Daoy (cell line): ENCODE measurements around the gene FREY1. TPM values are rescaled to one million over a fixed set of nuclear protein-coding genes. Genes with fewer than 3 reads are reported as not detected.

Experiments used
- DNase-seq: peaks from one replicate; pipeline ENCODE4 v3.0.0-alpha.2; 2015; ENCODE audit warnings: low read depth
- total RNA-seq: library from RNA; depleted of rRNA; stranded (reverse); fragments of >200 nt; shearing (Covaris generic); gene quantifications from 2 replicates; pipeline ENCODE4 v1.2.3, GENCODE V29; 2014; rRNA removed

The FREY1 gene, protein sequence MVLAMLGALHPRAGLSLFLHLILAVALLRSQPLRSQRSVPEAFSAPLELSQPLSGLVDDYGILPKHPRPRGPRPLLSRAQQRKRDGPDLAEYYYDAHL
- 0.23 and 0.39 TPM in 2 replicates for total RNA-seq

DNA sequence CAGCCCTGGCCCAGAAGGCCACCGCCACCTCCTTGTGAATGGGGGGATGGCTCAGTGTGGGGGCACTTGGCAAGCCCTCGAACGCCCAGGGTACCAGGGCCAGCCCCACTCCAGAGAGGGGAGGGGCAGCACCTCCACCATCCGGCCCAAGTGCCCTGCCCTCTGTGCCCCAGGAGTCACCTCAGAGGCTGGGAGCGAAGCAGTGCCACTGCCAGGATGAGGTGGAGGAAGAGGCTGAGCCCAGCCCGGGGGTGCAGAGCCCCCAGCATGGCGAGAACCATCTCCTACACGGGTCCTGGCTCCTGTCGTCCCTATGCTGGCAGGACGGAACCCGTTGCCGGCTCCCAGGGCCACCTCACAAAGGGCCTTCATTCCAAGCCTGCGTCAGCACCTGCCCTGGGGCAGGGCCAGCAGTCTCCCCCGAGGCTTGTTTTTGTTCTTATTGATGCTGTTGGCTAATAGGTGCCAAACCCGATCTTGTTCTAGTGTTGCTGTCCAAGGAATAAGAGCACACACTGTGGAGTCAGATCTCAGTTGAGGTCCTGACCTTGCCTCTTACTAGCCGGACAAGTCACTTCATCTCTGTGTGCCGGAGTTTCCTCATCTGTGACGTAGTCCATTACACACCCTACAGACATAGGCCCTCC is at the start of gene FREY1:
Gene FREY1, minus strand, starts transcription at position 307 of the 647 bp plus-strand sequence. Its CDS starts 26 bp downstream, at position 281.
- no peak for DNase-seq

DNA sequence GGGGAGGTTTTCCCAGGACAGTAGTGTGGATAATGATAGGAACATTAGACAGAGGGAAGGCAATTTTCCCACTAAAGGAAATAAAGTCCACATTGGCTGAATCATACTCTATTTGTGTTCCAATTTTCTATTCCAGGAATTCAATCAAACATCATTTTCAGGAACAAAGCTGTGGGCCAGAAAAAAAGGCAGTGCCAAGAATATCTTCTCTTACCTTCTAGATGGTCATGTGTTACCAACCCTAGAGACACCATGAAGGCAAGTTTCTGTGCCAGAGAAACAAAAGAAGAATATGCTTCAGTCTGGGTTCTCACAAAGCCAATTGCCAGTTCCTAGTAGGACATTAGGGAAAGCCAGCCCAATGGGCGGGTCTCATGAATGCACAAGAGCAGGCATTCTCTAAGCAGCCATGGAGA is 42.9 kb upstream of the FREY1 start:
- DNase-seq: no peak

DNA sequence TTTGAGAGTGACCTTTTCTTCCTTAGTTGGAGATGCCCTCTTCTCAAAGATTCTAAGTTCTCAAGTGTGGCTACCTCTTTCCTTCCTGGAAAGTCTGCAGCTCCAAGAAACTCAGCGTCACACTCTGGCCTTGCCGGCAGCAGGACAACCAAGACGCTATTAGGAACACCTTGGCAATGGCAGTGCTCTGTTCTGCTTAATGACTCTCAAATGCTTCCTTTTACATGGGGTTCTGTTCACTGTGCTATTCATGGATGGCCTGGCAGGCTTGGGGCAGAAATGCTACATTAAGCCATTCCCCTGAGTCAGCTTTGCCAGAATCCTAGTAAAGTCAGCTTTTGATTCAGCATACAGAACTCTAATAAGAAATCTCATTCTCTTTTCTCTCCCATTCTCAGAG is 41.3 kb upstream of the FREY1 start:
- no peak for DNase-seq

DNA sequence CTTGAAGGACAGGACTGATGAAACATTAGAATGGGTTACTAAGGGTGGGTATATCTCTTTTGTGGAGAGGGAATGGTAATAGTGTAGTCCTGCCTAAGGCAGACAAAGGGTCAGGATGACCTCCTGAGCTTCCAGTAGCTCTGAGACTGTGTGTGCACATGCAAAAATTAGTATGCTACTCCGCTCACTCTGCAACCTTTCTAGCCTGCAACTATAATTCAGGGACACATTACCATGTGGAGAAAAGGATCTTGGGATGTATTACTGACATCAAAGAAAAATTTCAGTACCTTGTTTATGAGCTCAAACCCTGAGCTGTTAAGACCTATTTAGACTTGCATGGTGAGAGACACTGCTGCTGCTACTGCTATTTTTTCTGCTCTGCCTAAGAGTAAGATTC is 40.8 kb upstream of the FREY1 start:
- no peak for DNase-seq

DNA sequence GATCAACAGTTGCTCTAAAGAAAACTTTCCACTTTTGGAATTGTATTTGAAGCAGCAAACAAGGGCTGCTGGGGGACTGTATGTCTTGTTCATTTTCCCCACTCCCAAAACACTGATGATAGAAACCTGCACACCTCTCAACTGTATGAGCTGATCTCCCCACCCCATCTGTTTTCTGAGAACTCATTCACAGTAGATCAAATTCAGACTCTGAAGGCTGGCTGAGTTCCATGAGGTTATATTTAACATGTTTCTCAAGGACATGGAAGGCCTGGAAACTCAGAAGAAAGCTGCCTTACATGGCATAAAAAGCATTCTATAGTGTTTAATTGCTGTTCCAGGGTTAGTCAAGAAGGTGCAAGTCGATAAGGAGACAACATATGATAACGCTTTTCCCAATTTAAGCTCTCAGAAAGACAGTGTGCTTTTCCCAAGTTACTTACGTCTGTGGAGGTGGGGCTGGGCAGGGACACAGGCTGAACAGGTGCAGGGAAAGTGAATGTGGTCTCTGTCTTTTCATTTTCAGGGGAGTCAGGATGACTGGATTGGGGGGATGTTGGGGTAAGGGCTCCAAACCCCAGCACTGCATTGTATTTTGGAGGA is 38.4 kb upstream of the FREY1 start:
- no peak for DNase-seq

DNA sequence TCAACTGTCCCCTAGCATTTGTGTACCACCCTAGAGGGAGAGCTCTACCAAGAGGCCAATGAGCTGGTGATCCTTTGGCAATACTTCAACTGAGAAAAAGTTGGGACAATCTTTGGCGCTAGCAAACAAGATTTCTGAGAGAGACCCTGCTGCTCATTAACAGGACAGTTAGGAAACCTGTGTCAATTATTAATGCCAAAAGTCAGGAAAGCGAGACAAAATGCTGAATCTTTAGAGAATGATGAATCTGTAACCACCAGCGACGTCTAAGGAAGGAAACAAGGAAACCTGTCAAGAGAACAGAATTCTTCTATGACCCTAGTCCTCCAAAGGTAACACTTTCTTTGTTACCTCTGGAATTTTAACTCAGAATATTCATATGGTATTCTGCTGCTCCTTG is 35.3 kb upstream of the FREY1 start:
- DNase-seq: no peak

DNA sequence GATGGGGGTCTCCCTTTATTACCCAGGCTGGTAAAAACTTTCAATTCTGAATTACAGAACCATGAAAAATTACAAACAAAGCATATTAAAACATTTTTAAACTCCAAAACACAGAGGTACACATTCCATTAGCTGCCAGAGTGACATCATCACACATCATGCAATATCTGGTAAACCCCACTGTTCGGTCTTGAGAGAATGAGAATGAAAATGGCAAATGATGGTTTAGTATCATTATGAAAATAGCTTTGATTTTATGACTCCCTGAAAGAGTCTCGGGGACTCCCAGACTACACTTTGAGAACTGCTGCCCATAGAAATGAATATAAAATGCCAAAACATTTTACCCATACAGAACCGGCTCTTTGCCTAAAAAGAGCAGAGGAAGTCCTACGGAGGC is 34.2 kb upstream of the FREY1 start:
- no peak for DNase-seq

DNA sequence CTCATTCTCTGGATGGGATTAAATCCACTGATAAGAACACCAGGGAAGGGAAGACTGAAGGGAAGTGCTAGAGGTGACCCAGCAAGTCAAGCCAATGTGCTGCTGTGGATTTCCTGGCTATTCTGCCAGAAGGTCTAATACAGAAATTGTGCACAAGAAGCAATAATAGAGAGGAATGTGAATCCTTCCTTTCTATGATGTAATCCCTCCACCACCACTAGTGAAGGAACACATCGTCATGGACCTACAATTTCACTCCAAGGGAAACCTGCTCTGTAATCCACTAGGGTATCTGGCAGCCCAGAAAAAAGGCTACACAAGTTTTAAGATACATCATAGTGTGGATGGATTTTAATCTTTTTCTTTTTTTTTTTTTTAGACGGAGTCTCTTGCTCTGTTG is 32.8 kb upstream of the FREY1 start:
- DNase-seq: no peak

DNA sequence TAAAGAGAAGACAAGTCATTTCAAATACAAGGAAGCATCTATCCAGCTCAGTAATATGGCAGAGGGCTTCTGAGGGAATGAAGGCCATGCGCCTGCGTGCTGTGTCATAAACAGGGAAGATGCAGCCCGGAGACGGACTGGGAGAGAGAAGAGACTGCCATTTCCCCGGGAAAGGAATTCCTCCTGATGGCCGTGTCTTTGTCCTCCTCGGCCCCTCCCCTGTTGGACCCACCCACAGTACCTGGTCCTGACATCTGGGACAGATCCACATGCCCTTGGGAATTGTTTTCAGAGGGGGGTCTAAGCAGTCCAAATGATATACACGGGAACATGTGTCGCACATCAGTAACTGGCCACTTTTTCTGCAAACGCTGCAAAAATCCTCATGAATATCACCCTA is 30.8 kb upstream of the FREY1 start:
- no peak for DNase-seq

DNA sequence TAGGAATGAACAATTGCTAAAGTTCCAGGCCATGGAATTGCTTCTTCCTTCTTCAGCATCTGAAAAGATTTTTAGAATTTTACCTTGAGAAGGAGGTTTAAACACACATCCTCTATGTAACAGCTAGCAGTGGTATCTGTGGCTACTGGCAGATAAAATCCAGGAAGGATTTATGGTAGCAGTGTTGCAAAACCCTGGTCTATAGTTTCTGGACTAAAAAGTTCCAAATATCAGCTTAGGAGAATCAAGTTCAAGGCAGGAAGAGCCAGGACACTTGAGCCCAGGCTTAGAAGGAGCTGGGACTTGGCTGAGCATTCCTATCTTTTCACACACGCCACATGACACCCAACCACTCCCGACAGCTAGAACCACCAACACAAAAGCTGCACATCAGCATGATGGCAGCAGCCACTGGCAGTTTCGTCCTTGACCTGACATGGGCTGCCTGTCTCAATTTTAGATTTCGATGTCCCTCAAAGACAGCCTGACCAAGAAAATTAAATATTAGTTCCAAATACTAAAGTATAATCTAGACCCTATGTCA is 29.5 kb upstream of the FREY1 start:
- DNase-seq: no peak

DNA sequence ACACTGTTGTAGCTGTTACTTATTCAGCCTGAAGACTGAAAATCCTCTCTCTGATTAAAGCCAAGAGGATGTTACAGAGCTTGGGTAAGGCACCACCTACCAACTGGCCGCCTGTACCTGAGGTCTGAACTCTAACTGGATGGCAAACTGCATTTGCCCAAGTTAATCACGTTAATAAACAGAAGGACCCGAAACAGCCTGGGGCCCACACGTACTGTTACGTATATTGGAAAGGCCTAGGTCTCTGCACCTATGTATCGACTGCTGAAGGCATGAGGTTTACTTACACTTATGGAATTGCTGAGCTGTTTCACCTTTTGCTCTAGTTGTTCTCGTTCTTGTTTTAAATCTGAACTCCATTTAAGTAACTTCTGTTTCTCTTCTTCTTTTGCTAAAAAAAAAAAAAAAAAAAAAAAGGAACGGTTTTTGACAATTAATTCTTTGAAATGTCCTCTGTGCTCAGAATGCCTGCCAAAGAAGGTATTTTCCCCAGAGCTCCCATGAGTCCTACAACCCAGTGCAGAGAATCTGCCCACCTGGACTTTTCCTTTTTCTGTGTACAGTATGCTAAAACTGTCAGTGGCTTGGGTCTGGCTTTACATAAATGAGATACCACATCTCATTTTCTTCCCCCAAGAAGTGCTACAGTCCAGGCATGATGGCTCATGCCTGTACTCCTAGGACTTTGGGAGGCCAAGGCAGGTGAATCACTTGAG is 28.4 kb upstream of the FREY1 start:
- no peak for DNase-seq

DNA sequence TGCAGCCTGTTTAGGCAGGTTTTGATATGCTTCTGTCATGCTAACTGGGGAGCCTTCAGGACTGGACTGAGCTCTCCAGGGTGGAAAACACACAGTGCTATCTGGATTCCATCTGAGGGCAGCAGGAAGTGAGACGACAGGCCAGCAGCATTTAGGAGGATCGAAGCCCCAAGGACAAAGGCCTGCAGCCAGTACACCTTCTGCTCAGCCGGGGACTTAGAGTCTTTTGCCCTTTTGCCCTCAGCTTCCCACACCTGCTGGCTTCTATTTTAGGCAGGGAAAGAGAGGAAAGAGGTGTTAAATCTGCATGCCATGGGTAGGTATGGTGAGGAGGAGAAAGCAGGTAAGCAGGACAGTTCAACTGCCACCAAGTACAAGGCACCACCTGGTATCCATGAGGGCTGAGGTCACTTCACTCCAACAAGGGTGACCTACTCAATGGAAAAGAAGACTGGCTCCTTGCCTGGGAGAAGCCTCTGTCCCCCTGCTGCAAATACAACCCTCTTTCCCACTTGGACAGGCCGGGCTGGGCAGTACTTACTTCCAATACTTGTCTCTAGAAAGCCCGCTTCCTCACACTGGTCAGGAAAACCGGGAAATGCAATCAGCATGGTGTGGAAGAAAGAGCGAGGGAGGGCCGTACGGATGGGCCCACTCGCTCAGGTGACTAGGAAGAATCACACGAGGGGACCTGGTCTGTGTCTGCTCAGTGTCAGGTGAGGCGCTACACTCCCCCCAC is 27.7 kb upstream of the FREY1 start:
- no peak for DNase-seq

DNA sequence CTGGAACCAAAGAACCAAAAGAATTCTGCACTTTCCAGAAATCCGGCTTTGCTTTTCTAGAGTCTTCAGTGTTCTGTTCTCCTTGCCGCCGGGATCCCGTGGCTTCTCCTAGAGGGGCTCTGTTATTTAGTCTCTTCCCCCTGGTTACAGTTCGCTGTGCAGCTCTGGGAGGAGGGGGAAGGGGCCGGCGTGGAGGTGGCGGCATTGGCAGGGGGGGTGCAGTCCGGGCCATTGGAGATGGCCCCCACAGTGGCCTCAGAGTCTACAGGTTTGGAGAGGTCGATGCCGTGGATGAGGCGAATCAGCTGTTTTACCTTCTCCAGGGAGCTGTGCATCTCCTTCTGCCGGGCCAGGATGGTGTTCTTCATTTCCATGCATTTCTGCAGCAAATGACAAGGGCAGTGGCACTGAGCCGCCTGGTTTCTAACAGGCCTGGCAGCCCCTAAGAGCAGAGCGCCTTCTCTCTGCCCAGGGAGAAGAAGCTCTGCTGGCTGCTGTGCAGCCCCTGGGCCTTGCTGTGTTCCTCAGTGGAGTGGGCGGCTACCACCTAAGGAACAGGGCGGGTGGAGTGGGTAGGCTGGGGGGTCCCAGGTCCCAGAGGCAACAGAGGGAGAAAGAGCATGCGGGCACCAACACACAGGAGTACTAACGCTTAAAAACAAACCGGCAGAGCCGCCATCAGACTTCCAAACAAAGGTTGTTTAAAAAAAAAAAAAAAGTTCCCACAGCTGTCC is 26.9 kb upstream of the FREY1 start:
- no peak for DNase-seq

DNA sequence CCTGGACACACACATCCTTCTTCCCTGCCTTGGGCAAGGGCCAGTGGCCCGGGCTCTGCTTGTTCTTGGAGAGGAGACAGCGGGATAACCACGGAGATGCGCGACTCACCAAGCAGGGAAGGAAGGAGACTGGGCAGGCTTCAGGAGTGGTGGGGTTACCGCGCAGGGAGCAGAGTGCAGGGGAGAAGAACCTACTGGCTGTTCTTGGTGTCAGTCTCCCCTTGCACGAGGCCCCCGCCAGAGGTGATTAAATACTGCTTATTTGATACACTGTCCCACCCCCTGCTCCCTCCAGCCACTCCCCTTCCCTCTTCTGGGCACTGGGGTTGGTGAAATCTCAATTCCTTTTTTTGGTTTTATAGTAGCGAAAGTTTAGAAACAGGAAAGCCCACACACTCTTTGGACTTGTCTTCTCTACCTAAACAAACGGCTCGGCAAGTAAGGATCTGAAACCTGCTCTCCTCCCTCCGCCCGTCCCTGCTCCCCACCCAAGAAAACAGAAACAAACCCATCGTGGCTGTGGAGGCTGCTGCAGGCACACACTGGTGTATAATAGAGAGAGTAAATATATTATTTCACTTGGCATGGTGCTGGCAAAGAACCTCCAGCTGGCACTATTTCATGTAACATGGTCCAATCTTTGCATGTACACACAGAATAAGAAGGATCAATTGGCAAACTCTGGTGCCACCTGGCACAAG is 26.2 kb upstream of the FREY1 start:
- DNase-seq: no peak

DNA sequence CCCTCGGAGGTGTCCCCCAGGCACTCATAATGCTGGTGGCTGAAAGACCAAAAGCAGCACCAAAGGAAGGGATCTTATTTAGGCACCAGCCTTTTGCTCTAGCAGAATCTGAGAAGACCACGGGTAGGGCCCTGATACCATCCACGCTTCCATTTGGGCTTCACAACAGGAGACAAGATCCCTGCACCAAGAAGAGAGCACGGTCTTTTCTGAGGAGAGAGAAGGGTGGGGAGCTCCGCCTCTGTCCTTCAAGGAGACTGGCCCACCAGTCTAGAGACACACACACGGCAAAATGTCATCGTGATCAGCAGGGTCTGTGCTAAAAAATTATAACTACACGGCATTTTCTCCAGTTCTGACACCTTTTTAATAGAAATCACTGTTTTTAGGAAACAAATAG is 25.1 kb upstream of the FREY1 start:
- no peak for DNase-seq

DNA sequence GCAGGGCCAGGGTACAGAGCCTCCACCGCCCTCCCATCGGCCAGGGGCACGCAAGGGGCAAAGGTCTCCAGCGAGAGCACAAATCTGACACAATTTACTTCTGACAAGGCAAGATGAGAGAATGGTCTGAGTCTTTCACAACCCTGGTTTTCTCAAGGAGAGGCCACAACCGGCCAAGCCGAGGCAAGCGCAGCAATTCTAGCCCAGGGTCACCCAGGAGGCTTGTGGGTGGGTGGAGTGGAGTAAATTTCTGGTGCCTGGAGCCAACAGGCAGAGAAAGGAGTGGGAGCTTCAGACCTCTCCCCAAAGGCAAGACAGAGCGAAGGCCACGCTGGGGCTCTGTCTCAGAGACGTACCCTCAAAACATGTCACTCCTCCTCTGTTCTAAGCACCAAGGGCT is 24.7 kb upstream of the FREY1 start:
- DNase-seq: no peak

DNA sequence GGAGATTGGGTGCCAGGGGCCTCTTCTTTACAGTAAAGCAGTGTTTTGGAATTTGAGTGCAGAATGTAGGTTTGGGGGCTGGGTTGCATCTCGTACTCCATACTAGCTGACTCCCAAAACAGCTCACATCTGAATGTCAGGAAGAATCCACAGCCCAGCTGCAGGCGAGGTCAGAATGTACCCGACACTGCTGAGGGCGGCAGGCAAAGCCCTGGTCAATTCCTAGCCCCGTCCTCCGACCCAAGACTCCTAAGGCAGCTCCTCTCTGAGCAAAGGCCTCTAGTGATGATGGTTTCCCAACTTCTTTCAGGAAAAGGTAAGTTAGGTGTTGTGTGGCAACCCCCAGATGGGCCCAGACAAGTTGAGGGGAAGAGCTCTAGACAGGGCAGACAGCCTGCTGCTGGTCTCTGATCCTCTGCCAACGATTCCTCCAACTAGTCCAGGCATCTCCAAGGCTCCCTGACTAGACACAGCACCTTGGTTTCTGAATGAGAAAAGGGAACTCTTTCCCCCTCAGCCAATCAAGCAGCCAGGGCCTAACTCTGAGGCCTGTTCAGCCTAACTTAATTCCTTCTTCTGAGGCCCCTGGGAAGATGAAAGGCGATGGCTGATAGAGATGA is 24.0 kb upstream of the FREY1 start:
- no peak for DNase-seq

DNA sequence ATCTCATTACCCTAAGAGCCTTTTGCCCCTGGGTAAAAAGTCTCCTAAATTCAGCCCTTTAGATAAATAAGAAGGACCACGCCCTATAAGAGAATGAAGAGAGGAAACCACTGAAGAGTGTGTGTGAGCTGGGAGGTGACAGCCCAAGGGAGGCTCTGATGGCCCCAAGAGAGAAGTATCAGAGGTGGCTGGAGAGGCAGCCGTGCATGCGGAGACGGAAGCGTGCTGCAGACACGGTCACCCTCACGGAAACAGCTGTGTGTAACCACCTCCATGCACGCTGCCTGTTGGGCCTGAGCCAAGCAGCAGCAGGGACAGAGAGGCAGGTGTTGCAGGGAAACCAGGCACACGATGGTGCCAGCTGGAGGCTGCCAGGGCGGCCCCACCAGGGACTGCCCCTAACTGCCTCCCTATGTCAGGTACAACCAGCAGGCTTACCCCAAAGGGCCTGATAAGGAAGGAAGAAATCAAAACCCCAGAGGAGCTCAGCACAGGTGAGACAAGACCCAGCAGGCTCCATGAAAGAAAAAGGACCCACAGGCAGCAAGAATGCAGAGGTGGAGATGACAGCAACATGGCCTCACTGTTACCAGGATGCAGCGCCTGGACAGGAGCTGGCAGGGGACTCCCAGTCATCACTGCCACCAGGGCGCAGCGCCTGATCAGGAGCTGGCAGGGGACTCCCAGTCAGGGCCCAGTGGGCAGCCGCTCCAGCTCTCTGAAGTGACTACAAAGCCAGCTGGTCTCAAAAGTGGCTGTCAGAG is 23.1 kb upstream of the FREY1 start:
- no peak for DNase-seq

DNA sequence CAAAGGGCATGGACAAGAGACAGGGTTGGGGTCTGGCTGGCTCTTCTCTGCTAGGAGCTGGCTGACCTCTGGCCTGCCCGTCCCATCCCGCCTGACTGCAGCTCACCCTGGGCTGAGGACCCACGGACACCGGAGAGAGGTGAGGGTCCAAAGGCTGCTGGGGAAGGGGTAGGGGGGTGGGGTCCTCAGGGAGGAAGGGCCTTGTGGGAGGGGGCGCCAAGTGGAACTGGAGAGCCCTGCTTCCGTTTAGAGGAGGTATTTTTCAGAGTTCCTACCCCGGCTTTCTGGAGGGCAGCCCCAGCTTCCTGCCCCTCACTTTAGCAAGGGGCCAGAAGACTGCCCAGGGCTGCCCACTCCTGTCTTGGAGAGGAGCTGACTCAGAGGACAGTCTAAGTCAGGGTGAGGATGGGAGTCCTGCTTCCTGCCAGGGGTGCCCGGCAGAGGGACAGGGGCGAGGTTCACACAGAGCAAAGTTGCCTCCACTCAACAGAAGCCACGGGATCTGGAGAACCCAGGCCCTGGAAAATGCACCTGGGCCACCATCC is 22.5 kb upstream of the FREY1 start:
- DNase-seq: no peak
